MM.1S (cell line): Measurements from ENCODE around the gene CRTC3.

Source experiments
- CTCF ChIP-seq: fragments of 300-600 bp; sonication (generic); IDR thresholded peaks from 2 replicates; pipeline ENCODE4 v1.5.1; 2016; ENCODE audit warnings: antibody characterized with exemption, low read length, mixed read lengths
- EZH2 ChIP-seq: fragments of 300-600 bp; sonication (generic); optimal IDR thresholded peaks from 2 replicates; pipeline ENCODE3; 2017; ENCODE audit warnings: low read depth, mild to moderate bottlenecking, antibody characterized with exemption, low read length, mixed read lengths
- EZH2phosphoT487 ChIP-seq: fragments of 300-600 bp; sonication (generic); IDR thresholded peaks from 2 replicates; pipeline ENCODE4 v1.6.1; 2018; ENCODE audit warnings: antibody characterized with exemption, low read length

DNA sequence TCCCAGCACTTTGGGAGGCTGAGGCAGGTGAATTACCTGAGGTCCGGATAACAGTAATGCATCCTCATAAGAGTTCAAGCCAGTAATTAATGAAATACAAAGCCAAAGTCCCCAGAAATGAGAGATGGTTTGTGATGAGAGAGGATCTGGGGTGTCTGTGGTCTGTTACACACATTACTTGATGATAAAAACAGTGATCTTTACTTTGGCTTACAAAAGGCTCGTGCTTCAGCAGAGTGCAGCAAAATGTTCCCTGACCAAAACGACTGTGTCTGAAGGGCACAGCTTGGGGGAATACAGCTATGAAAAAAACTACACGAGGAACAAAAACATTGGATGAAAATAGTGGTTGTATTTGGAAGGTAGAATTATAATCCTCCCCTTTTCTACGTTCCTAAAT is 40.9 kb downstream of the CRTC3 start:
- TF ChIP-seq CTCF (no peak), EZH2 (no peak), EZH2phosphoT487 (no peak)
